ENCODE data around the gene CTNND2.

Gene CTNND2

GRCh38 chr5:11397549-11397948 lies 506.7 kb downstream of the CTNND2 start:
- Mint-ChIP-seq H3K4me3 (no peak overlapping the region), H3K27ac (no peak overlapping the region), H3K36me3 (ENCODE audit: low read depth) (no peaks in the 10 kb centered on the region), H3K4me1 (ENCODE audit: low read depth) (no peaks in the 10 kb centered on the region), H3K9me3 (no peaks in the 10 kb centered on the region), H3K27me3 (peaks cover 6% of the 10 kb centered on the region)
- no peak for DNase-seq

- Mint-ChIP-seq H3K4me3 (no peak overlapping the region), H3K9me3 (no peaks in the 10 kb centered on the region), H3K36me3 (ENCODE audit: low read depth) (no peaks in the 10 kb centered on the region), H3K27ac (no peak overlapping the region), H3K4me1 (ENCODE audit: low read depth) (no peaks in the 10 kb centered on the region), H3K27me3 (peaks cover 6% of the 10 kb centered on the region)
- DNase-seq, result no peak
These were observed 507.3 kb downstream of the CTNND2 start for GRCh38 chr5:11396917-11397316.

DNA sequence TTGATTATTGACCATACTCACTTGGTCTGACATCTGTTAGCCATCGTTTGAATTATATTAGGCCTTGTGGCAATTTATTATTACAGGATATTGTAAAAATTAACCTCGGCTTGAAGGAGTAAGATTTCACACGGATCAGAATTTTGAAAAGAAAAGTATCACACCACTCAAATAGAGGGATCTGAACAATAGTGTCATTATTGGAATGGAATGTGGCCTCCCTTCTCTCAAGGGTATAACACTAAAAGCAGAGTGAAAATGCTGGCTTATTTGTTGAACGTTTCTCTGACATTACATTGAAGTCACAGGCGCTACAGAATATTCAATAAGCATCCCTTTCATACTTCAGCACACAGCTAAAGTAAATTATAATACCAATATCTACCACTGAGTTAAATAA lies 509.3 kb downstream of the CTNND2 start:
- no peaks in the 10 kb centered on the region for H3K9me3 Mint-ChIP-seq
- no peaks in the 10 kb centered on the region for H3K36me3 Mint-ChIP-seq (ENCODE audit: low read depth)
- H3K27ac Mint-ChIP-seq, result no peak overlapping the region
- no peak overlapping the region for H3K4me3 Mint-ChIP-seq
- H3K4me1 Mint-ChIP-seq (ENCODE audit: low read depth), result no peaks in the 10 kb centered on the region
- peaks cover 9% of the 10 kb centered on the region for H3K27me3 Mint-ChIP-seq
- no peak for DNase-seq

GRCh38 chr5:11390291-11390767 lies 513.9 kb downstream of the CTNND2 start:
- H3K27ac Mint-ChIP-seq, result no peak overlapping the region
- no peaks in the 10 kb centered on the region for H3K36me3 Mint-ChIP-seq (ENCODE audit: low read depth)
- H3K9me3 Mint-ChIP-seq, result no peaks in the 10 kb centered on the region
- H3K4me1 Mint-ChIP-seq (ENCODE audit: low read depth), result peaks cover 3% of the 10 kb centered on the region
- no peak for DNase-seq
- H3K27me3 Mint-ChIP-seq, result peaks cover 35% of the 10 kb centered on the region
- H3K4me3 Mint-ChIP-seq, result no peak overlapping the region

DNA sequence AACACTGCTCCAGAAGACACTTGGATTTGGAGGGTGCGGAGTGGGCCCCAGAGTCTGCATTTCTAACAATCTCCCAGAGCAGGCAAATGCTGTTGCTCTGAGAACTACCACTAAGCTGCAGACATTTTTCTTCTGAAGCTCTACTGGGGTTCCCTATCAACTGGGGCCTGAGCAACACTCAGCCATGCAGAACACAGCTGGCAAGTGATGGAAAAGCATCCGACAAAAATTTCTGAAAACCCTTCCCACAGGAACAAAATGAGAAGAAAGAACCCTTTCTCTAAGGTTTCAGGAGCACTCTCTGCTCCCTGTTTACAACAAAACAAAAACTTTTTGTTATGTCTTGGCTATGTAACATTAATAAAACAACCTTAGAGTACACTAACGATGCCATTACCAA lies 516.9 kb downstream of the CTNND2 start:
- Mint-ChIP-seq H3K36me3 (ENCODE audit: low read depth) (no peaks in the 10 kb centered on the region), H3K9me3 (no peaks in the 10 kb centered on the region), H3K4me3 (no peak overlapping the region), H3K27me3 (peaks cover 60% of the 10 kb centered on the region), H3K4me1 (ENCODE audit: low read depth) (peaks cover 10% of the 10 kb centered on the region), H3K27ac (no peak overlapping the region)
- DNase-seq, result no peak

- no peak overlapping the region for H3K4me3 Mint-ChIP-seq
- no peaks in the 10 kb centered on the region for H3K9me3 Mint-ChIP-seq
- no peak overlapping the region for H3K27ac Mint-ChIP-seq
- H3K27me3 Mint-ChIP-seq, result peaks cover 68% of the 10 kb centered on the region
- H3K36me3 Mint-ChIP-seq (ENCODE audit: low read depth), result no peaks in the 10 kb centered on the region
- peaks cover 10% of the 10 kb centered on the region for H3K4me1 Mint-ChIP-seq (ENCODE audit: low read depth)
- no peak for DNase-seq
These were observed 517.8 kb downstream of the CTNND2 start for GRCh38 chr5:11386398-11386797.

DNA sequence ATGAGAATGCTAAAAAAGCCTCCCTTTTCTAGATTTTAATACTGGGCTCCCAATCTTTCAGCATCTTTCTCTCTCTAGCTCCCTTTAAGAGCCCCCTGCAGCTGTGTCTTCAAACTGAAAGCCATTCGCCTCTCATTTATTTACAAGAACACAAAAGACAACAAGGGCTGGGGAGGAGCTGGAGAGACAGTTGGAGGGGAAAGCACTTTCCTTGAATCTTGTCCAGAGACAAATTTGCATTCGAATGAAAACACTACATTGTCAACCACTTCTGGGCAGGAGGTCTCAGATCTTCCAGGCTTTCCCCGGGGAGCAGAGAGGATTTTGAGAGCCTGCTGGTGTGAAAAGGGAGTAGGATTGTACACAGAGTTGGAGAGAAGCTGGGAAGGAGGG lies 518.3 kb downstream of the CTNND2 start:
- Mint-ChIP-seq H3K36me3 (ENCODE audit: low read depth) (no peaks in the 10 kb centered on the region), H3K4me3 (no peak overlapping the region), H3K27me3 (peaks cover 73% of the 10 kb centered on the region), H3K9me3 (no peaks in the 10 kb centered on the region), H3K4me1 (ENCODE audit: low read depth) (peaks cover 10% of the 10 kb centered on the region), H3K27ac (no peak overlapping the region)
- DNase-seq, result no peak

DNA sequence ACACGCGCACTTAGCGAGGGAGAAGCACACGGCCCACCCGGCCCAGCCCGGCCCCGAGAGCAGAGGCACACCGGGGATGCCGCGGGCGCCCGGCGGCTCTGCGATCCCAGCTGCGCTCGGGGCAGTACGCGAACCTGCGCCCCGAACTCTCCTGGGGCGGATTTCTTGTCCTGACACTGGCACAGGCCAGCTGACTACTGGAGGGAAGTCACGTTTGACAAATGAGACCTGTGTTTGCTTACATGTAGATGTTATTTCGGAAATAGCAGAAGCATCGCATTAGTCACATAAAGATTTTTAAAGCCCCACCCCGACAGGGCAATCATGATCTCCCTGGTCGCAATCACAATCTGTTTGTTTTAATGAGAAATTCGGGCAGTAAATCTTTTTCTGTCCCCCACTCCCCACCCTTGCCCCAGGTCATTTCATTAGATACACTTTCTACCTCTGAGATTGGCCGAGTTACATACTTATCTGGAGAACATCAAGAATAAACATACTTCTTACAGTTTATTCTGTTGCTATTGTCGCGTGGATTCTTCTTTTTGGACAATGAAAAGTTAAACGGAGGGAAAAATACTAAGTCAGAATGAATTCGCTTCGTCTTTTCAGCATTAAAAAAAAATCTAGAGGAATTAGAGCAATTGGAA lies 518.9 kb downstream of the CTNND2 start:
- Mint-ChIP-seq H3K4me1 (ENCODE audit: low read depth) (peaks cover 10% of the 10 kb centered on the region), H3K27ac (no peak overlapping the region), H3K36me3 (ENCODE audit: low read depth) (no peaks in the 10 kb centered on the region), H3K27me3 (peaks cover 71% of the 10 kb centered on the region), H3K9me3 (no peaks in the 10 kb centered on the region), H3K4me3 (peak overlapping the region; percentile 10)
- no peak for DNase-seq

- H3K27me3 Mint-ChIP-seq, result peaks cover 64% of the 10 kb centered on the region
These were observed 519.6 kb downstream of the CTNND2 start for GRCh38 chr5:11384441-11385250.

DNA sequence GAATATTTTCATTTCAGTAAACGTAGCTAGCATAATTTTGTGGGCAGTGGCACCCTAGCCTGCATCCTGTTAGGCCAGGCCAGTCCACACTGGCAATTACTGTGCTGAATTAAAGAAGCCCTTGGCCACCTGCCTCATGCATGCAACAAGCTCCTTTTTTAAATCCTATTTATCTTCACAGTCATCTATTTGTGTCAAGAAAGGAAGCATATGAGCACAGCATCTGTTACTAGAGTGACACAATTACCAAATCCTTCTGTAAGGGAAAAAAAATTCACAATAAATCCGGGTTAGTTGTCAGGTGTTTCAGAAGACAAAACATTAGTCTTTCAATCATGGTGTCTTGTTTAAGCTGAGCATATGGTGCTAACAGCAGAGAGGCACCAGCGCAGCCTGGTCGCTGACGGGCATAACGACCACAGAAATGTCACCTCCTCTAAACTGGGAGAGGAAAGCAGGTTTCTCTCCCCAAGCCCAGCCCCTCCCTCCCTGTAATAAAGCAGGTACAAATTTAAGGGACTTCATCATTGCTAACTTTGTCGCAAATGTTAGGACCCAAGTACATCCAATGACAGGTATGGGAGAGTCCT lies 520.6 kb downstream of the CTNND2 start:
- H3K27ac Mint-ChIP-seq, result no peak overlapping the region
- DNase-seq, result no peak
- peaks cover 58% of the 10 kb centered on the region for H3K27me3 Mint-ChIP-seq
- H3K4me3 Mint-ChIP-seq, result no peak overlapping the region
- H3K4me1 Mint-ChIP-seq (ENCODE audit: low read depth), result peaks cover 10% of the 10 kb centered on the region
- H3K9me3 Mint-ChIP-seq, result no peaks in the 10 kb centered on the region
- H3K36me3 Mint-ChIP-seq (ENCODE audit: low read depth), result no peaks in the 10 kb centered on the region

More at GRCh38 chr5:11384441-11385250, 519.6 kb downstream of the CTNND2 start:
- H3K9me3 Mint-ChIP-seq, result no peaks in the 10 kb centered on the region
- DNase-seq, result no peak
- no peaks in the 10 kb centered on the region for H3K36me3 Mint-ChIP-seq (ENCODE audit: low read depth)
- H3K4me1 Mint-ChIP-seq (ENCODE audit: low read depth), result peaks cover 10% of the 10 kb centered on the region
- peak overlapping the region; percentile 36 for H3K4me3 Mint-ChIP-seq
- no peak overlapping the region for H3K27ac Mint-ChIP-seq

DNA sequence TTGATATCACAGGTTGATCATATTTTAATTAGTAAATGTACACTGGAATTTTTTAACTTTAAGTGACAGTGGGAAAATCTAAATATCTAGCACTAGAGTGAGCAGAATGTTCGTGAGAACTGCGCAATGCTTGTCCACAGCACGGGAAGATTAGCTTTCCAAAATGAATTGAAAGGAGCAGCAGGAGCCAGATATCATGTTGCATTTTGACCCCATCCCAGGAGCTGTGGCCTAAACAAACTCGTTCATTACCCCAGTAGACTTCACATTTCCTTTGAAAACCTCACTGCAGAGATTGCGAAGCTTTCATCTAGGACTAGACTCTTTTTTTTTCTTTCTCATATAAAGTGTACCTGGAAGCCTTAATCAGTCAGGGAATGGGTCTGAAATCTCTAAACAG lies 525.8 kb downstream of the CTNND2 start:
- no peak for DNase-seq
- H3K27me3 Mint-ChIP-seq, result peaks cover 23% of the 10 kb centered on the region
- H3K4me3 Mint-ChIP-seq, result no peak overlapping the region
- H3K36me3 Mint-ChIP-seq (ENCODE audit: low read depth), result no peaks in the 10 kb centered on the region
- no peaks in the 10 kb centered on the region for H3K4me1 Mint-ChIP-seq (ENCODE audit: low read depth)
- no peak overlapping the region for H3K27ac Mint-ChIP-seq
- no peaks in the 10 kb centered on the region for H3K9me3 Mint-ChIP-seq

DNA sequence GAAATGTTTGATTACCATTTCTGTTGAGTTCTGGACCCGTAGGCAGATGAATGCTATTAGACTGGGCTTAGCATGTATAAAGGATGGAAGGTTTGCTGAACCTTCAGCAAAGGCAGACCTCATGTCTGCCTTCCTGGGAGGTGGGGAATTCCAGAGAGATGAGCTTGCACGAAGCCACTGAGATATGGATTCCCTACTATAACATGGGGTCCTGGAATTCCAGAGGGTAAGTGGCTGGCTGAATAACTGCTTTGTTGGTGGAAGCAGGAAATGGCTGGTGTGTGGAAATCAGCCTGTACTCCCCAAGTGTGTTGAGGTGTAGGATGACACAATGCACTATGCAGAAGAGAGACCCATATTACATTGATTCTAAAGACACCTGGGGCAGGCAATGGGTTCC lies 526.4 kb downstream of the CTNND2 start:
- Mint-ChIP-seq H3K36me3 (ENCODE audit: low read depth) (no peaks in the 10 kb centered on the region), H3K4me3 (no peak overlapping the region), H3K9me3 (no peaks in the 10 kb centered on the region), H3K27ac (no peak overlapping the region), H3K27me3 (peaks cover 18% of the 10 kb centered on the region), H3K4me1 (ENCODE audit: low read depth) (no peaks in the 10 kb centered on the region)
- no peak for DNase-seq

DNA sequence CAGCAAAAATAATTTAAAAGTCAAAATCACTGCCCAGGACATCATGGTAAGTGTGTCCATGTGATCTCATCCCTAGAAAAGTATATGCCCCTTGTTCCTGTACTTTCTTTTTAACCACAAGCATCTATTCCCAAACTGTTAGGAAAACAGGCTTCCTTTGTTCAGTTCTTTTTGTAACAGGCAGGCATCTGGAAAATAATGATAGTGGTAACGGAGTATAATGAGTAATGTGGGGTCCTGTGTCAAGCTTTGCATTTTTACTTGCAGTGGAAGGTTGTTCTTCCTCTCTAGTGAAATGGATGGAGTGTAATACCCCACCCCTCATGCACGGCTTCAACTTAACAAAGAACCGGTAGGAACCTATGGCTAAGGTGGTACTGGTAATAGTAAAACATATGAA lies 532.1 kb downstream of the CTNND2 start:
- no peaks in the 10 kb centered on the region for H3K27me3 Mint-ChIP-seq
- H3K4me1 Mint-ChIP-seq (ENCODE audit: low read depth), result no peaks in the 10 kb centered on the region

GRCh38 chr5:11371021-11371420 lies 533.2 kb downstream of the CTNND2 start:
- no peak for DNase-seq
- Mint-ChIP-seq H3K27me3 (no peaks in the 10 kb centered on the region), H3K27ac (no peak overlapping the region), H3K4me1 (ENCODE audit: low read depth) (no peaks in the 10 kb centered on the region), H3K9me3 (no peaks in the 10 kb centered on the region), H3K36me3 (ENCODE audit: low read depth) (no peaks in the 10 kb centered on the region), H3K4me3 (no peak overlapping the region)

More for the DNA sequence above, 532.1 kb downstream of the CTNND2 start:
- H3K9me3 Mint-ChIP-seq, result no peaks in the 10 kb centered on the region
- no peak for DNase-seq
- H3K4me3 Mint-ChIP-seq, result no peak overlapping the region
- no peak overlapping the region for H3K27ac Mint-ChIP-seq
- no peaks in the 10 kb centered on the region for H3K36me3 Mint-ChIP-seq (ENCODE audit: low read depth)

GRCh38 chr5:11364531-11364930 lies 539.7 kb downstream of the CTNND2 start:
- H3K27me3 Mint-ChIP-seq, result no peaks in the 10 kb centered on the region
- H3K4me1 Mint-ChIP-seq (ENCODE audit: low read depth), result no peaks in the 10 kb centered on the region
- no peaks in the 10 kb centered on the region for H3K9me3 Mint-ChIP-seq
- no peak overlapping the region for H3K4me3 Mint-ChIP-seq
- H3K27ac Mint-ChIP-seq, result no peak overlapping the region
- no peak for DNase-seq
- H3K36me3 Mint-ChIP-seq (ENCODE audit: low read depth), result no peaks in the 10 kb centered on the region
